K562 (cell line): ENCODE measurements around the gene NDRG4.

Experiments
- ATF3 ChIP-seq, 2 experiments: fragments of 450-650 bp in 1 of 2; sonication (generic) in 1 of 2; formaldehyde crosslinking in 1 of 2; IDR thresholded peaks in 1 of 2; conservative IDR thresholded peaks in 1 of 2; 2 replicates each; pipeline versions ENCODE4 v1.6.1 to v1.8.1; 2016 to 2023; ENCODE audit warnings: mild to moderate bottlenecking in 2 of 2, moderate library complexity in 2 of 2, inconsistent platforms in 1 of 2, missing genetic modification reagents in 1 of 2
- ERF ChIP-seq: fragments of 450-650 bp; formaldehyde crosslinking; IDR thresholded peaks from 2 replicates; pipeline ENCODE4 v1.4.0; 2020; ENCODE audit warnings: mild to moderate bottlenecking, mixed read lengths
- MTA2 ChIP-seq: fragments of 450-650 bp; IDR thresholded peaks from 2 replicates; pipeline ENCODE4 v1.6.1; 2016; ENCODE audit warnings: low read depth
- NFIC ChIP-seq: fragments of 450-650 bp; IDR thresholded peaks from 2 replicates; pipeline ENCODE4 v1.6.1; 2017; ENCODE audit warnings: mild to moderate bottlenecking, inconsistent platforms
- POLR2A ChIP-seq: fragments of 450-650 bp; conservative IDR thresholded peaks from 2 replicates; pipeline ENCODE4 v1.6.1; 2016
- SMARCA5 ChIP-seq: fragments of 450-650 bp; IDR thresholded peaks from 2 replicates; pipeline ENCODE4 v1.6.1; 2016
- SP1 ChIP-seq: sonication (generic); formaldehyde crosslinking; IDR thresholded peaks from 2 replicates; pipeline ENCODE4 v1.8.1; 2022; ENCODE audit warnings: mild to moderate bottlenecking, missing genetic modification reagents
- TCF7L2 ChIP-seq: fragments of 150-350 bp; IDR thresholded peaks from 2 replicates; pipeline ENCODE4 v1.6.1; 2016; ENCODE audit warnings: low read depth, mild to moderate bottlenecking, low read length, moderate library complexity
- ZBTB17 ChIP-seq: fragments of 450-650 bp; formaldehyde crosslinking; IDR thresholded peaks from 2 replicates; pipeline ENCODE4 v1.4.0; 2020; ENCODE audit warnings: mild to moderate bottlenecking
- ZNF232 ChIP-seq: sonication (generic); formaldehyde crosslinking; IDR thresholded peaks from 2 replicates; pipeline ENCODE4 v1.8.0; 2022; ENCODE audit warnings: mild to moderate bottlenecking, missing genetic modification reagents
- TF ChIP-seq, protein P1 (sequence below), 3 experiments: IDR thresholded peaks in 2 of 3; conservative IDR thresholded peaks in 1 of 3; 2 replicates each; pipeline ENCODE4 v1.5.1; 2011 to 2012; ENCODE audit warnings: low read length in 3 of 3, mild to moderate bottlenecking in 3 of 3, control low read depth in 2 of 3, improper control_type of control experiment in 1 of 3, inconsistent platforms in 1 of 3, low read depth in 1 of 3, mixed read lengths in 1 of 3, moderate library complexity in 1 of 3; ENCODE audit not compliant: insufficient read depth in 2 of 3

DNA sequence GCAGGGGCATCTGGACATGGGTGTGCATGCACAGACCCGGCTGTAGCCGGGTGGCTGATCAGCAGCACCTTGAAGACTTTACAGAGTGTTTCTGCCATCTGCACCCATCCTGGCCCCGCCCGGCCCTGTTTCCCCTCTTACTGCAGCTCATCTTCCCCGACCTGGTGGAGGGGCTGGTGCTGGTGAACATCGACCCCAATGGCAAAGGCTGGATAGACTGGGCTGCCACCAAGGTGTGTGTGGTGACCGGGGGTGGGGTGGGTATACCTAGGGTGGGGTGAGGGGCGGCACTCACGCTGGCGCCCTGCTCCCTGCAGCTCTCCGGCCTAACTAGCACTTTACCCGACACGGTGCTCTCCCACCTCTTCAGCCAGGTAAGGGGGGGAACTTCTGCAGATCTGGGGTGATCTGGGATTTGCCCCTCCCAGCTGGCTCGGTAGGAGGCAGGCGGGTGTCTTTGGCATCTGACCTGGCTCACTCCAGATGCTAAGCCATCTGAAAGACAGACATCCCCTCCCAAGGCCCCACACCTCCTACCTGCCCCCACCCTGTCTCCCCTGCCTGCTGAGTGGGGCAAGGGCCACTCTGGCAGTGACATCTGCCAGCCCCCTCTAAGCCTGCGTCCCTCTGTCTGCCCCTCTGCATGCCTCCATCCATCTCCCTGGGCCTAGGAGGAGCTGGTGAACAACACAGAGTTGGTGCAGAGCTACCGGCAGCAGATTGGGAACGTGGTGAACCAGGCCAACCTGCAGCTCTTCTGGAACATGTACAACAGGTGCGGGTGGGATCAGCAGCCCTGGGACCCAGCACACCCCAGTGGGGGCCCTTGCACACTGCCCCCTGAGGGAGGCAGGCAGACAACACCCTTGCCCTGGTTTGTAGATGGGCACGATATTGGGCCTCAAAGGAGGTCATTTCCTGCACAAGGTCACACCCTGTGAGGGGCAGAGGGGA lies 6.6 kb downstream of the NDRG4 start:
- TF ChIP-seq, protein P1, sequence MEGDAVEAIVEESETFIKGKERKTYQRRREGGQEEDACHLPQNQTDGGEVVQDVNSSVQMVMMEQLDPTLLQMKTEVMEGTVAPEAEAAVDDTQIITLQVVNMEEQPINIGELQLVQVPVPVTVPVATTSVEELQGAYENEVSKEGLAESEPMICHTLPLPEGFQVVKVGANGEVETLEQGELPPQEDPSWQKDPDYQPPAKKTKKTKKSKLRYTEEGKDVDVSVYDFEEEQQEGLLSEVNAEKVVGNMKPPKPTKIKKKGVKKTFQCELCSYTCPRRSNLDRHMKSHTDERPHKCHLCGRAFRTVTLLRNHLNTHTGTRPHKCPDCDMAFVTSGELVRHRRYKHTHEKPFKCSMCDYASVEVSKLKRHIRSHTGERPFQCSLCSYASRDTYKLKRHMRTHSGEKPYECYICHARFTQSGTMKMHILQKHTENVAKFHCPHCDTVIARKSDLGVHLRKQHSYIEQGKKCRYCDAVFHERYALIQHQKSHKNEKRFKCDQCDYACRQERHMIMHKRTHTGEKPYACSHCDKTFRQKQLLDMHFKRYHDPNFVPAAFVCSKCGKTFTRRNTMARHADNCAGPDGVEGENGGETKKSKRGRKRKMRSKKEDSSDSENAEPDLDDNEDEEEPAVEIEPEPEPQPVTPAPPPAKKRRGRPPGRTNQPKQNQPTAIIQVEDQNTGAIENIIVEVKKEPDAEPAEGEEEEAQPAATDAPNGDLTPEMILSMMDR (IDR thresholded peaks at IDR 0.05 in 2 of 3, conservative IDR thresholded peaks at IDR 0.05 in 1 of 3; ENCODE audit: insufficient read depth in 2 of 3, low read depth in 1 of 3, low read length in 3 of 3) = no peak
- TF ChIP-seq ZNF232 (no peak), MTA2 (no peak), POLR2A (no peak), SP1 (CRISPR knock-in tag) (no peak), ZBTB17 (no peak), ERF (CRISPR knock-in tag) (no peak), SMARCA5 (no peak), NFIC (no peak), TCF7L2 (no peak), ATF3 (IDR thresholded peaks at IDR 0.05) (no peak), ATF3 (CRISPR knock-in tag; conservative IDR thresholded peaks at IDR 0.05) (no peak)
